HEK293T (cell line): ENCODE data around the gene BRIP1.

Experiments used
- BHLHE40 ChIP-seq: fragments of 450-650 bp; IDR thresholded peaks from 2 replicates; pipeline ENCODE4 v1.6.1; 2016; ENCODE audit warnings: mild to moderate bottlenecking, moderate library complexity, borderline replicate concordance
- ELF4 ChIP-seq: fragments of 450-650 bp; IDR thresholded peaks from 2 replicates; pipeline ENCODE4 v1.6.1; 2017; ENCODE audit warnings: antibody characterized with exemption
- LEF1 ChIP-seq: fragments of 450-650 bp; IDR thresholded peaks from 2 replicates; pipeline ENCODE4 v1.6.1; 2017; ENCODE audit warnings: mild to moderate bottlenecking, borderline replicate concordance
- SP1 ChIP-seq: fragments of 450-650 bp; IDR thresholded peaks from 2 replicates; pipeline ENCODE4 v1.6.1; 2017
- SUZ12 ChIP-seq: fragments of 450-650 bp; IDR thresholded peaks from 2 replicates; pipeline ENCODE4 v1.6.1; 2016; ENCODE audit warnings: mild to moderate bottlenecking
- TARDBP ChIP-seq: fragments of 450-650 bp; IDR thresholded peaks from 2 replicates; pipeline ENCODE4 v1.6.1; 2016

- TF ChIP-seq SP1: no peak
- TF ChIP-seq SUZ12: no peak
- no peak for TF ChIP-seq TARDBP
- TF ChIP-seq ELF4: no peak
- no peak for TF ChIP-seq BHLHE40
- TF ChIP-seq LEF1: no peak
Measured at GRCh38 chr17:61770043-61770442, 93.3 kb downstream of the BRIP1 start.
